Natural killer cell (primary cell): Measurements from ENCODE around the gene CALB2. TPM values are rescaled to one million over a fixed set of nuclear protein-coding genes. Genes with fewer than 3 reads are reported as not detected.

ENCODE experiments used
- ATAC-seq, 3 donors: fragments of 150-1000 bp in 2 of 3; fragments of 200-7000 bp in 1 of 3; cut with Tn5 transposase; 1 replicate in 1 of 3; 2 replicates in 2 of 3; pipeline ENCODE4 v1.10.0; 2021; ENCODE audit warnings: mild to moderate bottlenecking in 2 of 3, moderate library complexity in 2 of 3
- DNase-seq, 2 donors: peaks; one replicate each; pipeline versions ENCODE4 v3.0.0 to v3.0.0-alpha.2; 2013 to 2021; ENCODE audit warnings: mixed read lengths in 1 of 2
- H3K27ac ChIP-seq: one replicate; pipeline ENCODE4 v1.5.1; 2013; ENCODE audit warnings: mild to moderate bottlenecking, low read length
- H3K27me3 ChIP-seq: one replicate; pipeline ENCODE4 v1.6.1; 2013; ENCODE audit warnings: low read length; ENCODE audit not compliant: control insufficient read depth, insufficient read depth
- H3K36me3 ChIP-seq: one replicate; pipeline ENCODE4 v1.6.1; 2013; ENCODE audit warnings: low read length; ENCODE audit not compliant: control insufficient read depth, insufficient read depth
- H3K4me1 ChIP-seq: one replicate; pipeline ENCODE4 v1.6.1; 2013; ENCODE audit warnings: low read length; ENCODE audit not compliant: control insufficient read depth, insufficient read depth
- H3K4me3 ChIP-seq: one replicate; pipeline ENCODE4 v1.5.1; 2013; ENCODE audit warnings: low read length
- H3K9me3 ChIP-seq: one replicate; pipeline ENCODE4 v1.6.1; 2013; ENCODE audit warnings: low read length; ENCODE audit not compliant: control insufficient read depth, insufficient read depth
- H3K27ac Mint-ChIP-seq, 2 donors: one replicate each; pipeline ENCODE4 v1.8.0; 2022; ENCODE audit warnings: mild to moderate bottlenecking in 2 of 2, mixed read lengths in 2 of 2, moderate library complexity in 1 of 2
- H3K27me3 Mint-ChIP-seq, 2 donors: one replicate each; pipeline ENCODE4 v1.8.0; 2022; ENCODE audit warnings: low read depth in 2 of 2, mixed read lengths in 2 of 2
- H3K36me3 Mint-ChIP-seq: one replicate; pipeline ENCODE4 v1.8.0; 2022; ENCODE audit warnings: mixed read lengths
- H3K4me1 Mint-ChIP-seq, 2 donors: one replicate each; pipeline ENCODE4 v1.8.0; 2022; ENCODE audit warnings: mixed read lengths in 2 of 2
- H3K4me3 Mint-ChIP-seq: one replicate; pipeline ENCODE4 v1.8.0; 2022; ENCODE audit warnings: mild to moderate bottlenecking, moderate library complexity, mixed read lengths
- H3K9me3 Mint-ChIP-seq, 2 donors: one replicate each; pipeline ENCODE4 v1.8.0; 2022; ENCODE audit warnings: mixed read lengths in 2 of 2
- CTCF ChIP-seq: fragments of 200-600 bp; IDR thresholded peaks from one replicate; pipeline ENCODE4 v1.8.0; 2022; ENCODE audit warnings: antibody characterized with exemption
- WGBS: methylation state at CpG from one replicate; pipeline ENCODE4 v1.1.7; 2013; ENCODE audit warnings: missing lambda C conversion rate; ENCODE audit not compliant: insufficient coverage; 5-methylcytosine and 5-hydroxymethylcytosine counted together
- intact Hi-C: fragments of 100-400 bp; cut with micrococcal nuclease; formaldehyde crosslinking; loops from one replicate; pipeline ENCODE4 v1.14.2; 2022
- total RNA-seq, 4 donors: library from RNA; stranded (reverse); fragments of 120-200 nt in 1 of 4; gene quantifications; one replicate each; pipeline versions ENCODE4 v1.2.3 to v1.2.4, GENCODE V29; 2013 to 2022

Gene CALB2
- total RNA-seq, 3 donors from 2014 or later (not counting 1 experiment from before 2014, with no cell fraction given): not detected

DNA sequence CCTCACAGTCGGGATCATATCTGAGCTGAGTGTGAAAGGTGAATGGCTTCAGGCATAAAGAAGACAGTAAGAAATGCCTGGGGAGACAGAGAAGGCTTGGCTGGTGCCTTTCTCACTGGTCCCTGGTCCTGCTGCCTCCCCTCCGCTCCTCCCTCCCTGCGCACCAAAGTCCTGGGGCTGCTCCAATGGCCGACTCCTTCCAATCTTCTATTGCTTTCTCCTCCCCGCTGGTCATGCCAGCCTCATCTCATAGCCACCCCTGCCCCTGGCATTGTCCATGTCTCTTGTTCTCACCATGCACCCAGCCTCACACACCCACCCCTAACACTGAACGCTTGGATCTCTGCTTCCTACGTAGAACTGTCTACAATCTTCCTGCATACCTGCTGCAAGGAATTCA is 65.3 kb downstream of the CALB2 start:
- 73% methylated on average over 7 of the region's 7 CpGs for WGBS

DNA sequence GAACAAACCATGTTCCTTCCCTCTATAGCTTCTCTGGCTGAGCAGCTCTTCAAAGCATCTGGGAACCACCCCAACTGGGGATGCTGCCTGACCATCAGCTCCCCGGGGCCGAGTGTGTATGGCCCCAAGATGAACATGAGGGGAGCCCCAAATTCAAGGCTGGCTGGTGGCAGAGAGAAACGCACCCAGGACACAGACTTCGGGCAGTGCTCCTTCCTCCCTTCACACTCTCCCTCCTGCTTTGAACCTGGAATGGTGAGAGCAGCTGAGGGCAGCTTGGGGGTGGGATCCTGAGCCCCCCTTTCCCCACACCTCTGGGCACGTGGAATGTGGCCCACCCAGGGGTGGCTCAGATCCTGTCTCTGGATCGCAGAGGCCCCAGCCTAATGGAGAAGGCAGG is 66.1 kb downstream of the CALB2 start:
- Histone ChIP-seq H3K27me3 (no peaks in the 10 kb centered on the region), H3K4me1 (no peaks in the 10 kb centered on the region), H3K36me3 (no peaks in the 10 kb centered on the region), H3K9me3 (no peaks in the 10 kb centered on the region), H3K4me3 (no peak overlapping the region), H3K27ac (no peak overlapping the region)
- intact Hi-C loops: no loop called here
- no peak overlapping the region for H3K4me3 Mint-ChIP-seq
- no peaks in the 10 kb centered on the region for H3K36me3 Mint-ChIP-seq
- H3K9me3 Mint-ChIP-seq: no peaks in the 10 kb centered on the region
- DNase-seq (no peak), ATAC-seq (no peak)
- H3K27ac Mint-ChIP-seq: no peak overlapping the region
- no peaks in the 10 kb centered on the region for H3K4me1 Mint-ChIP-seq
- H3K27me3 Mint-ChIP-seq: peaks cover 30 to 51% of the 10 kb centered on the region in 2 donors
- no peak for TF ChIP-seq CTCF
- WGBS: 80% methylated on average over 6 of the region's 6 CpGs

More for the DNA sequence above, 65.3 kb downstream of the CALB2 start:
- H3K9me3 ChIP-seq: no peaks in the 10 kb centered on the region
- H3K4me1 ChIP-seq: no peaks in the 10 kb centered on the region
- ATAC-seq: no peak
- Mint-ChIP-seq H3K4me3 (no peak overlapping the region), H3K9me3 (no peaks in the 10 kb centered on the region), H3K27me3 (peaks cover 30 to 45% of the 10 kb centered on the region in 2 donors), H3K27ac (no peak overlapping the region), H3K36me3 (no peaks in the 10 kb centered on the region), H3K4me1 (no peaks in the 10 kb centered on the region)
- no peaks in the 10 kb centered on the region for H3K27me3 ChIP-seq
- intact Hi-C loops: no loop called here
- H3K4me3 ChIP-seq: no peak overlapping the region
- H3K27ac ChIP-seq: no peak overlapping the region
- DNase-seq: no peak
- no peaks in the 10 kb centered on the region for H3K36me3 ChIP-seq
- no peak for TF ChIP-seq CTCF

DNA sequence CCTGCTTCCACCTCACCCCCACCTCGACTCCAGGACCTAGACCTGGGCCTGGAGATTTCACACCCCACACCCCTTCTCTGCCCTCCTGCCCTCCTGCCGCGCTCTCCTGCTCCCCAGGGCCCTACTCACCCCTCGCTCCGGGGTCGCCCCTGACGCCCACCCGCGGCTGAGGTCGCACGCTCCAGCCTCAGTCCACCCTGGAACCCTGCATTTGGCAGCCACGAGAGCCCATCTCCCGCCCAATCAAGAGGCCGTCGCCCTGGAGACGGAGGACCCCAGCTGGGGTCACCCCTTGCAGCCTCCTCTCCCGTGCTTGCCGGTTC is 67.2 kb downstream of the CALB2 start:
- Mint-ChIP-seq H3K27ac (no peak overlapping the region), H3K27me3 (peaks cover 30 to 46% of the 10 kb centered on the region in 2 donors), H3K4me1 (no peaks in the 10 kb centered on the region), H3K9me3 (no peaks in the 10 kb centered on the region), H3K4me3 (no peak overlapping the region), H3K36me3 (no peaks in the 10 kb centered on the region)
- Histone ChIP-seq H3K27ac (no peak overlapping the region), H3K4me3 (no peak overlapping the region), H3K9me3 (no peaks in the 10 kb centered on the region), H3K27me3 (no peaks in the 10 kb centered on the region), H3K36me3 (no peaks in the 10 kb centered on the region), H3K4me1 (no peaks in the 10 kb centered on the region)
- ATAC-seq (no peak), DNase-seq (no peak)
- TF ChIP-seq CTCF: no peak
- WGBS: 16% methylated on average over 18 of the region's 18 CpGs
- intact Hi-C loops: no loop called here

DNA sequence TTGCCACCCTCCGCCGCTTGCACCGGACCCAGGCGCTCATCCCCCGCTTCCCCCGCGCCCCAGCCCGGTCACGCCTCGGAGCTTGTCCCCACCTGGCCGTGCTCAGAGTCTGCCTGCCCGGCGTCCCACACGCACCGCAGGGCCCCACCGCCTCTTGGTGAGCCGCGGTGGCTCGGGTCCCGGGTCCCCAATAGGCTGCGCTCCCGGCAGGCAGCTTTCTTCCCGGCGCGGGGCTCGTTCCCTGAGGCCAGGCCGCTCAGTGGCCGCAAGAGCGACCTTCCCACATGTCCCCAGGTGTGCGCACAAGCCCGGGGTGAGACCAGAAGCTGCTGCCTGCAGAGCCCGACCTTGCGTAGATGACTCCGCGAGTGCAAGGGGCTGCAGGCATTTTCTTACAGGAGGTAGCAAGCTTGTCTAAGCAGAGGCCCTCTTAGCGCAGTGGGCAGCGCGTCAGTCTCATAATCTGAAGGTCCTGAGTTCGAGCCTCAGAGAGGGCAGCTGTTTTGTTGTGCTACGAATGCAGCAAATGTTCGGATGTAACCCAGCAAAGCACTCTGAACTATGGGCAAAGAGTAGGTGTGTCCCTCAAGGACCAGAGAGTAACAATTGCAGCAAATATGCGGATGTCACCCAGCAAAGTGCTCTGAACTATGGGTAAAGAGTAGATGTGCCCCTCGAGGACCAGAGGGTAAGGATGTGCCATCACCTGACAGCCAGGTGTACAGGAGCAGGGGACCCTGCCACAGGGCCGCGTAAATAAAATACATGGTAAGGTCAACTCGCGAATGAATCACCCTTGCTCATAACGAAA is 67.8 kb downstream of the CALB2 start:
- intact Hi-C loops: no loop called here
- Histone ChIP-seq H3K27ac (no peak overlapping the region), H3K9me3 (no peaks in the 10 kb centered on the region), H3K4me1 (no peaks in the 10 kb centered on the region), H3K4me3 (no peak overlapping the region), H3K36me3 (no peaks in the 10 kb centered on the region), H3K27me3 (no peaks in the 10 kb centered on the region)
- H3K9me3 Mint-ChIP-seq: no peaks in the 10 kb centered on the region
- 3% methylated on average over 48 of the region's 48 CpGs for WGBS
- H3K27me3 Mint-ChIP-seq: peaks cover 30 to 42% of the 10 kb centered on the region in 2 donors
- no peaks in the 10 kb centered on the region for H3K4me1 Mint-ChIP-seq
- TF ChIP-seq CTCF: no peak
- H3K4me3 Mint-ChIP-seq: no peak overlapping the region
- peak in 1 of 3 donors; percentile 61 for ATAC-seq
- no peaks in the 10 kb centered on the region for H3K36me3 Mint-ChIP-seq
- DNase-seq: peak in 1 of 2 donors; percentile 84
- H3K27ac Mint-ChIP-seq: no peak overlapping the region
